Posterior vena cava (tissue), 2 donors: ENCODE data around the gene C4orf36. TPM values are rescaled to one million over a fixed set of nuclear protein-coding genes. Genes with fewer than 3 reads are reported as not detected.

Experiments used
- DNase-seq: peaks from one replicate; pipeline ENCODE4 v3.0.0-alpha.2; 2020; ENCODE audit warnings: low spot score
- intact Hi-C, 2 donors: fragments of 100-400 bp; cut with DNase I; formaldehyde crosslinking; loops; one replicate each; pipeline versions ENCODE4 v1.14.1 to v1.14.2; 2022 to 2023
- total RNA-seq, 2 donors: library from RNA; stranded (reverse); fragmentation: NEBNext Ultra II Directional; extraction: Animal tissue kit (Norgen Biotek cat#: 25700); gene quantifications; one replicate each; pipeline ENCODE4 v1.2.1, GENCODE V29; 2021
- donor health status: DM: yes; HTN: yes; CAD: no.
- donor health status: DM: yes; HTN: yes; CAD: no.

Gene C4orf36
- total RNA-seq, 2 donors from 2014 or later: 0.57 to 0.93 TPM

DNA sequence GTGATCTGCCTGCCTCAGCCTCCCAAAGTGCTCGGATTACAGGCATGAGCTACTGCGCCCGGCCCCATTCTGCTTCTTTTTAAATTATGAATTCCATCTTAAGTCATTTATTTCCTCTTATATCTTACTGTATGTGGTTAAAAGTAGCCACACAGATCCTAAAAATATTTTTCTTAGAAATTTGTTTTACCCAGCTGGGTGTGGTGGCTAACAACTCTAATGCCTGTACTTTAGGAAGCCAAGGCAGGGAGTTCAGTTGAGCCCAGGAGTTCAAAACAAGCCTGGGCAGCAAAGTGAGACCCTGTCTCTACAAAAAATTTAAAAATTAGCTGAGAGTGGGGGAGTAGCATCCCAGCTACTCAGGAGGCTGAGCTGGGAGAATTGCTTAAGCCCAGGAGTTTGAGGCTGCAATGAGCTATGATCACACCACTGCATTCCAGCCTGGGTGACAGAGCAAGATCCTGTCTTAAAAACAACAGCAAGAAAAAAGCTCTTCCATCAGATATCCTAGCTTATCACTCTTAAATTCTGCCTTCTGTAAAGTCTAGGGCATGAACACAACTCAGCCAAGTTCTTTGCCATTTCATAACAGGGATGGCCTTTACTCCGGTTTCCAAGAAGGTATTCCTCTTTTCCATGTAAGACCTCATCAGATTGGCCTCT is 27.5 kb upstream of the C4orf36 start:
- DNase-seq: no peak
- intact Hi-C loops: loop anchor here in 1 of 2 donors (5.0 to 10.0 kb wide), 2 partner anchors 175 to 323 kb away; no protein-coding TSS in a partner anchor

DNA sequence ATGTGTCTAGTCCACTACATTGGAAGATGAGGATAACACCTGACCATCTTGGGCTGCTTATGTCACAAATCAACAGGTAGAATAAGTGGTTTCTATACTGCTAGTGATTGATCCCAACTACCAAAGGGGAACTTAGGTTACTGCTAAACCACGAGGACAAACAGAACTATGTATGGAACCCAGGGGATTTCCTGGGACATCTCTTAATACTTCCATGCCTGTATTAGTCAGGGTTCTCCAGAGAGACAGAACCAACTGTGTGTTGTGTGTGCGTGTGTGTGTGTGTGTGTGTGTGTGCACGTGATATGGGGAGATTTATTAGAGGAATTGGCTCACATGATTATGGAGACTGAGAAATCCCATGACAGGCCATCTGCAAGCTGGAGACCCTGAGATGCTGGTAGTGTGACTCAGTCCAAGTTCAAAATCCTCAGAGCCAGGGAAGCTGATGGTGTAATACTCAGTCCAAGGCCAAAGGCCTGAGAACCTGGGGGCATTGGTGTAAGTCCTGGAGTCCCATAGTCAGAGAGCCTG is 26.4 kb upstream of the C4orf36 start:
- intact Hi-C loops: no loop called here
- DNase-seq: no peak

DNA sequence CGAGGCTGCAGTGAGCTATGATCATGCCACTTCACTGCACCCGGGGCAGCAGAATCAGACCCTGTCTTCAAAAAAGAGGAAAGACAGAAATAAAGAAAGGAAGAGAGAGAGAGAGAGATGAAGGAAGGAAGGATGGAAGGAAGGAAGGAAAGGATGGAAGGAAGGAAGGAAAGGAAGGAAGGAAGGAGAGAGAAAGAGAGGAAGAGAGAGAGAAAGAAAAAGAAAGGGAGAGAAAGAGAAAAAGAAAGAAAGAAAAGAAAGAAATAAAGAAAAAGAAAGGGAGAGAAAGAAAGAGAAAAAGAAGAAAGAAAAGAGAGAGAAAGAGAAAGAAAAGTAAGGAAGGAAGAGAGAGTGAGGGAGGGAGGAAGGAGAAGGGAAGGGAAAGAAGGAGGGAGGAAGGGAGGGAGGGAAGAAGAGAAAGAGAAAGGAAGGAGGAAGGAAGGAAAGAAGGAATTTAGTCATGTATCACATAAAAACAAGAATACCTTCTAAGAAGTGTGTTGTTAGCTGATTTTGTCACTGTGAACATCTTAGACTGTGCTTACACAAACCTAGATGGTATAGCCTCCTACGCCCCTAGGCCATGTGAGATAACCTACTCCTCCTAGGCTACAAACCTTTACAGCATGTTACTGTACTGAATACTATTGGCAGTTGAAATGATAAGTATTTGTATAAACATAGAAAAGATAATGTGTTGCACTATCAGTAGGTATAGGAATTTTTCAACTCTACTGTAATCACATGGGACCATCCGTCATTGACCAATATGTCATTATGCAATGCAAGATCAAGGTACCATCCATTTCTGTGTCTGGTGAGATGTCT is 25.2 kb upstream of the C4orf36 start:
- no peak for DNase-seq
- intact Hi-C loops: no loop called here

DNA sequence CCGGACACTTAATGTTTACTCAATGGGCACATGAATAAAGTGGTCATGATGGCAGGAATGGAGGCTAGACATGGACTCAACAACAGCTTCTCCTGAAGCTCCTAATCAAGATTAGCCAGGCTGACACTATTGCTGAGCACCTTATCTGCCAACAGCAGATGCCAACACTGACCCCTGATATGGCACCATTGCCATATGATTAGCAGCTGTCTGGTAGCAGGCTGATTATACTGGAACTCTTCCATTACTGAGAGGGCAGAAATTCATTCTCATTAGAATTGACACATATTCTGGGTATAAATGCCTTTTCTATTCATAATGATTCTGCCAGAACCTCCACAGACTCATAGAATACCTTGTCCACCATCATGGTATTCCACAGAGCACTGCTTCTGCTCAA is 24.2 kb upstream of the C4orf36 start:
- intact Hi-C loops: no loop called here
- no peak for DNase-seq

DNA sequence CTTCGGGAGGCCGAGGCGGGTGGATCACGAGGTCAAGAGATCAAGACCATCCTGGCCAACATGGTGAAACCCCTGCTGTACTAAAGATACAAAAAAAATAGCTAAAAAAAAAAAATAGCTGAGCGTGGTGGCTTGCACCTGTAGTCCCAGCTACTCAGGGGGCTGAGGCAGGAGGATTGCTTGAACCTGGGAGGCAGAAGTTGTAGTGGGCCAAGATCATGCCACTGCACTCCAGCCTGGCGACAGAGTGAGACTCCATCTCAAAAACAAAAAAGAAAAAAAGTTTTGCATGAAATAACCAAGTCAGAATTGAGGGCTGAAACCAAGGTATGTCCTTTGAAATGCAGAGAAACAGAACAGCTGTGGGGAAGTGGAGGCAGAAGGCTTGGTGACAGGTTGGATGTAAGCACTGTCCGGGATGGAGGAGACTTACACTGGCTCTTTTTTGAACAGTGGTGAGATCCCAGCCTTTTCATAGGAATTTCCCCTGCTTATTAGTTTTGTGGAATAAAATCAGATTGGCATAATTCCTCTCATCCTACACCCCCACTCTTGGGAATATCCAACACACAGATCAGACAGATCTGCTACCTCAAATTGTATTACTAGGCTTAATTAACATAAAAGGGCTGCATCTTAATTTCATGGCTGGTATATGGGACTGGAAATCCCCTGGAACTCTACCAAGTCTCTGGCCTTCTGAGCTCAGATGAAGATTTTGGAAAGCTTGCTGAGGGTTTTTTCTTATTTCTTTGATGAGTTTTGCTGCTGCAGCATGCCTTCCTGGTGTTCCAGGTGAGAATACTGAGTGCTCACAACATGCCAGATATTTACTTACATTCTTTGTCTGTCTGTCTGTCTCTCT is 18.8 kb upstream of the C4orf36 start:
- no peak for DNase-seq
- intact Hi-C loops: no loop called here

DNA sequence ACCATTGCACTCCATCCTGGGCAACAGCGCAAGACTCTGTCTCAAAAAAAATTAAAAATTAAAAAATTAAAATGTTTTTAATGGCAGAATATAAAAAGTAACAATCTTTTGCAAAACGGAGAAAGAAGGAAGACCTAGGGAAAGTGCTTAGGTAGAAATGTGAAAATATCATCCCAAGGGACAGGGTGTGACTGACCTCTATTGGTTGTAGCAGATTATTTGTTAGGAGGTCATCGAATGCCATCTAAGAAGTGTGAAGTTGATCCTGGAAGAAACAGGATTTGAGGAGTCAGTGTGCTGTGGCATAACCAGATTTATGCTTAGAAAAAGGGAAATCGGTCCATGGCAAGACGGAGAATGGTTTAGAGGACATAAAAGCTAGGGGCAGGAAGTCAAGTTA is 18.1 kb upstream of the C4orf36 start:
- intact Hi-C loops: no loop called here
- DNase-seq: no peak

DNA sequence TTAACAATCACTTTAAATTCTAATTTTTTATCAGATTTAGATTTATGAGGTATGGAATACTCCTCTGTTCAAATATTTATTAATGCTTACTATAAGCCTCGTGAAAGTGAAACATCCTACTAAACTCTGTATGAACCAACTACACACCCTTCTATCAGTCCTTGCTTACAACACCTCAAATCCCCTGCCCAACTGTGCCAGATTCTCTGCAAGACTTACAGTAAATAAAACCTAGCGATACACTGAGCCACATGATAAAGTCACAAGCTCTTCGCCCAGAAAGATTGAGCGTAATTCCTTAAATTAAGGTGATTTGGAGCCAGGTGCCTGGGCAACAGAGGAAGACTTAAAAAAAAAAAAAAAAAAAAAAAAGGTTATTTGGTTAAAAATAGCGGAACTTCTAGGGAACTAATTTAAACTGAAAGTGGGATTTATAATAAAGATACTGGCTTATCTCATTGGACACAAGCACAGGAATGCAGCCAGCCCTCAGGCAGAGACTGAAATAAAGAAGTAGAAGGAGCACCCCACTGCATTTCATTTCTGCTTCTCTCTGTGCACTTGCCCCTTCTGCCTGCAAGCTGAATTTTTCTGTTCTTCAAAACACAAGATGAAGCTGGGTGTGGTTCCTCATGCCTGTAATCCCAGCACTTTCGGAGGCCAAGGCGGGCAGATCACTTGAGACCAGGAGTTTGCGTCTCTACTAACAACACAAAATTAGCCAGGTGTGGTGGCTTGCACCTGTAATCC is 17.5 kb upstream of the C4orf36 start:
- no peak for DNase-seq
- intact Hi-C loops: no loop called here

DNA sequence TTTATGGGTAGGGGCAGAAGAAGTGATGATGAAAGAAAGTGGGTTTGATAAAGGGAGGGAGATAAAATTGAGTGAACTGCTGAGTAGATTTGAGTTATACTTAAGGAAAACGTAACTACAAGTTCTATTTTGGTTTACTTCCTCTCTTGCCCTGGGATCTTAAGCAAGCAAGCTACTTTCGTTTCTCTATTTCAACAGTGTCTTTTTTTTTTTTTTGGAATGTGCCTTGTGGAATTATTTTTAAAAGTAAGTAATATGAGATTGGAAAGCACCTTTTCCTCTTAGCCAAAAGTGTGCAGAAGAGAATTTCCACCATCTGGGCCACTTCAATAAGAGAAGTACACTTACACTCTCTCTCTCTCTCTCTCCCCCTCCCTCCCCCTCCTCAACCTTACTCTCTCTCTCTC is 16.0 kb upstream of the C4orf36 start:
- intact Hi-C loops: no loop called here
- DNase-seq: no peak

DNA sequence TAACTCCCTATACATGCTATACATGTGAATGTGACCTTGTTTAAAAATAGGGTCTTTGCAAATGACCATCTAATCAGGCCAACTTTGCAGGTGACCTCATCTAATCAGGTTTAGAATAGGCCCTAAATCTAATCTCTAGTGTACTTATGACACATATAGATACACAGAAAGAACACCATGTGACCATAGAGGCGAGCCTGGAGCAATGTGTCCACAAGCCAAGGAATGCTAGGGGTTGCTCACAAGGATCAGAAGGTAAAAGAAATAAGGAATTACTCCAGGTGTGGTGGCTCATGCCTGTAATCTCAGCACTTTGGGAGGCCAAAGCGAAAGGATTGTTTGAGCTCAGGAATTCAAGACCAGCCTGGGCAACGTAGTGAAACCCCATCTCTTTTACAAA is 9.6 kb upstream of the C4orf36 start:
- intact Hi-C loops: no loop called here
- no peak for DNase-seq

DNA sequence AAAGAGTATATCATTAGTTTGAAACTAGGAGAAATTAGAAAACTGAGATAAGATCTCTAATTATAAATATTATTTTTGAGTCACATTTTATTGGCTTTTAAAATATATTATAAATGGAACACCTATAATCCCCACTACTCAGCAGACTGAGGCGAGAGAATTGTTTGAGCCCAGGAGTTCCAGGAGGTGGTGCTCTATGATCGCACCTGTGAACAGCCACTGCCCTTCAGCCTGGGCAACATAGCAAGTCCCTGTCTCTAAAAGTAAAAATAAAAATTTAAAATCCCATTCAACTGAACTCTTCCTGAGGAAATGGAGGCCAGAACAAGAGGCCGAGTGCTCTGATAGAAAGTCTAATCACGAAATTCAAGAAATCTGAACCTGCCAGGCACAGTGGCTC is 6.3 kb upstream of the C4orf36 start:
- intact Hi-C loops: loop anchor here in 1 of 2 donors (5.0 kb wide), 1 partner anchor 396 kb away; no protein-coding TSS in a partner anchor
- no peak for DNase-seq

DNA sequence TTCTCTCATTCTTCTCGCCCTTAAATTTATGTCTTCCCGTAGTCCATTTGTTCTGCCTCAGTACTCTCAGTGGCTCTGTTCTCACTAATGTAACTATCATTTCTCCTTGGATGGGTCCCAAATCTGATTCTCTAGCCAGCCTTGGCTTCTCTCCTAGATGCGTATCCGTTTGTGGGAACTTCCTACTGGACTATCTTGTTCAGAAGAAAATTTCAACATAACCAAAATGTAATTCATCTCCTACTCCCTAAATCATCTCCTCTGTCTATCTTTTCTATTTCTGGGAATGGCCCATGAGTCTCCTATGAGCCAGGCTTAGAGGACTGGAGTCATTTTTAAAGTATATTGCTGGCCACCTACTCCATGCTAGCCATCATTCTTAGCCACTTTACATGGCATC is 4.4 kb upstream of the C4orf36 start:
- intact Hi-C loops: loop anchor here in 1 of 2 donors (5.0 kb wide), 1 partner anchor 394 kb away; no protein-coding TSS in a partner anchor
- DNase-seq: no peak

DNA sequence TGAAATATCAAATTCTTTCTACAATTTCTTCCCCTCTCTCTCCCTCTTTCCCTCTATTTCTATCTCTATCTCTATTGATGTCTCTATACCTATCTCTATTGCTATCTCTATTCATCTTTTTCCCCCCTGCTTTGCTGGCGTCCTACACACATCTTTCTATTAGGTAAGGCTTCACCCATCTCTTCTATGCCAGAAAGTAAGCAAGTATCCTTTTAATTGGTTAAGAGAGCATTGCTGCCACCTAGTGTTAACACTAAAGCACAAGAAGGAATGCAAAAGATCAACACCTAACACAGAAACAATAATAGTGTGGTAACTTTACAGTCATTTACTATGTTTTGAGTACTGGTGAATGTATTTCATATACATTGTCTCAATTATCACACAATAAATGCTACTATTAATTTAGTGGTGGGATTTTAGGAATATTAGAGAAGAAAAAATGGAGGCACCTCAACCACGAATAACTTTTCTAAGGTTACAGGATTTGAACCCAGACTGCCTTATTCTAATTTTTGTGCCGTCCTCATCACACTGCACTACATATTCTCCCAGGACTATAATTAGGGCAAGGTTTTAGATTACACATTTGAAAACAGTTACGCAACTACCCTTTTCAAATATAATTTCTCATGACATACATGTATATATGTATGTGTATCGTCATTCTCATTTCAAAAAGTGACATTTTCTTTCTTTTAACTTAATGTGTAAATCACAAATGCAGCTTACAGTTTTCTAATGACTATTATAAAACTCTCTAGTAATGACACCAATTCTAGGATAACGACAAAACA is 3.7 kb upstream of the C4orf36 start:
- DNase-seq: no peak

DNA sequence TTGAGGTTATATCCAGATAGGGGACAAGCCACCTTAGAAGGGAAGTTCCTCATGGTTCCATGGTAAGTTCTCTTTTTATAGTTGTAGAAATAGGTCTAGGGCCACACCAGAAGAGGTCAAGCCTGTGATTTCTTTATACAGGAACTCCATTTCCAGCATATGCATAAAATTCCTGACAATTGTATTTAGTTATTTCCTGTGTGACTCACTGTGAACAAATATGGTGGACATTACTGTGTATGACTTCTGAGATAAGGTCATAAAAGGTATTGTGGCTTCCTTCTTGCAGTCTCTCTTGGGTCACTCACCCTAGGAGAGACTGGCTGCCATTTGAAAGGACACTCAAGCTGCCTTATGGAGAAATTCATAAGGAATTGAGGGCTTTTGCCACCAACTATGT is 2.2 kb upstream of the C4orf36 start:
- intact Hi-C loops: loop anchor here in 1 of 2 donors (5.0 kb wide), 1 partner anchor 397 kb away; no protein-coding TSS in a partner anchor
- DNase-seq: no peak

More for the DNA sequence above, 3.7 kb upstream of the C4orf36 start:
- intact Hi-C loops: loop anchor here in 1 of 2 donors (5.0 kb wide), 1 partner anchor 394 kb away; no protein-coding TSS in a partner anchor

DNA sequence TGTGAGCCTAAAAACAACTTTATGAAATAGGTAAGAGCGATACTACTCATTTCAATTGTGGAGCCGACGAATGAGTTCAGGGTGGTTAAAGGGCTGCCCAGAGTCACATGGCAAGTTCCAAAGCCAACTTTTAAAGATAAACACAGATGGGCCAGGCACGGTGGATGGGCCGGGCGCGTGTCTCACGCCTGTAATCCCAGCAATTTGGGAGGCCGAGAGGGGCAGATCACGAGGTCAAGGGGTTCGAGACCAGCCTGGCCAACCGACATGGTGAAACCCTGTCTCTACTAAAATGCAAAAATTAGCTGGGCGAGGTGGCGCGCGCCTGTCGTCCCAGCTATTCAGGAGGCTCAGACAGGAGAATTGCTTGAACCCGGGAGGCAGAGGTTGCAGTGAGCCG is 914 bp upstream of the C4orf36 start:
- no peak for DNase-seq
- intact Hi-C loops: loop anchor here in 1 of 2 donors (5.0 kb wide), 1 partner anchor 396 kb away; no protein-coding TSS in a partner anchor

DNA sequence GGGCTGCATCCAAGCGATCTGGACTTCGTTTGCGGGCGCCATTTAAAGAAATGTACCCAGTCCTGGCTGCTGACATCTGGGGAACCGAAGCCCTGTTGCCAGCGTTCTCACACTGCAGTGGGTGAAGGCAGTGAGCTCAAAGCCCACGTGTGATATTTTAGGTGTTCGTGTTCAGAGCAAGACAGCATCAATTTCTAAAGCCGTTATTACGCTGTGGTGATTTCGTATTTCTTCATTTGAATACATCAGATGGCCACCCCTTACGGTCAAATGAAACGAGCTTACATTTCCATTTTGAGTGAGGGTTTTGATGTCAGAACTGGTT is 376 bp upstream of the C4orf36 start:
- no peak for DNase-seq
- intact Hi-C loops: loop anchor here in 1 of 2 donors (5.0 kb wide), 1 partner anchor 395 kb away; no protein-coding TSS in a partner anchor

DNA sequence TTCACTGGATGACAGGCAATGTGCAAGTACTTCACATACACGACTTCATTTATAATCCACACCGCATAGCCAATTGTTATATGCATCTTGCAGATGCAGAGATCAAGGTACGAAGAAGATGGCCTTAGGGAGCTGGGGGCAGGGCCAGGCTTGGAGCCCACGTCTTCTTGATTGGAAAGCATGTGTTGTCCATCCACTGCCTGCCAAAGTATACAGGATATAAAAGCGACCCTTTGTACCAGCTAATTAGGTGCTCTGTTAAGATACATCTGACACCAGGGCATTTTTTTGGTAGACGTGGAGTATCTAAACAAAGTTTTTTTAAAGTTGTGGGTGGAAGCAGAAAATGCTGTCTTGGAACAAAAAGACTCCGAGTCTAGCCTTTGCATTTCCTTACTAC is 1.4 kb downstream of the C4orf36 start:
- DNase-seq: no peak
- intact Hi-C loops: loop anchor here (1.0 to 5.0 kb wide), 2 partner anchors 45 to 393 kb away; no protein-coding TSS in a partner anchor

DNA sequence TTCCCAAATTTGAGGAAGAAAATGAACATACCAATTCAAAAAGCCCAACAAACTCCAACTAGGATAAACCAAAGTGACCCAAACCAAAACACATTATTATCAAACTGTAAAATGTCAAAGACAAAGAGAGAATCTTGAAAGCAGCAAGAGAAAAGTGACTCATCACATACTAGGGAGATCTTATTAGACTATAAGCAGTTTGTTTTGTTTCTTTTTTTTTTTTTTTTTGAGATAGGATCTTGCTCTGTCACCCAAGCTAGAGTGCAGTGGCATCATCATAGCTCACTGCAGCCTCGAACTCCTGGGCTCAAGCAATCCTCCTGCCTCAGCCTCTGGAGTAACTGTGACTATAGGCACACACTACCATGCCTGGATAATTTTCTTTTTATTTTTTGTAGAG is 12.6 kb downstream of the C4orf36 start:
- intact Hi-C loops: no loop called here

DNA sequence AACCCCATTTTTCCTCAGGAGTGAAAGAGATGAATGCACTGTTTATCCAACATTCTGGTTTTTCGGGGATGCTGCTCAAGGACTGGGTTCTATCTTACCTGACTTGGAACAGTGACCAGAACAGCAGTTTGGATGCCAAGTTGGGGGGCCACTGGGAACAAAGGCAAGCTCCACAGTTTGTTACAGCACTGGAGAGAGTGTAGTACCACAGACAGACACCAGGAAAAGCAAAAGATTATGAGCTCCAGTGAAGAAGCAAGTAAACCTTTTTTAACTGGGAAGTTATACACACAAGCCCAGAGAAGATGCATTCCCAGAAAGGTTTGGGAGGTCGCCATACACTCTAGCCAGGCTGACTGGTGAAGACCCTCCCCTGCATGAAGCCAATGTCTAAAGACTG is 13.6 kb downstream of the C4orf36 start:
- intact Hi-C loops: no loop called here
- DNase-seq: no peak

More for the DNA sequence above, 12.6 kb downstream of the C4orf36 start:
- no peak for DNase-seq
